MM.1S (cell line): ENCODE results near the gene MAZ.

Source experiments
- DNase-seq: peaks from one replicate; pipeline ENCODE4 v3.0.0-alpha.2; 2015
- H2AFZ ChIP-seq: fragments of 300-600 bp; sonication (generic); 2 replicates; pipeline ENCODE4 v1.6.0; 2016; ENCODE audit warnings: antibody characterized with exemption, low read length
- H3F3A ChIP-seq: fragments of 300-600 bp; sonication (generic); 2 replicates; pipeline ENCODE4 v1.6.1; 2016; ENCODE audit warnings: mild to moderate bottlenecking, antibody characterized with exemption, low read length, moderate library complexity, mixed read lengths; ENCODE audit not compliant: insufficient read depth
- H3K27ac ChIP-seq: fragments of 300-600 bp; sonication (generic); 2 replicates; pipeline ENCODE4 v1.5.1; 2016; ENCODE audit warnings: mild to moderate bottlenecking, low read length
- H3K27me3 ChIP-seq: fragments of 300-600 bp; sonication (generic); replicated peaks from 2 replicates; pipeline ENCODE4 v1.6.0; 2016; ENCODE audit warnings: low read length; ENCODE audit not compliant: insufficient read depth
- H3K36me3 ChIP-seq: fragments of 300-600 bp; sonication (generic); replicated peaks from 2 replicates; pipeline ENCODE4 v1.6.1; 2016; ENCODE audit warnings: mild to moderate bottlenecking, low read length, mixed read lengths; ENCODE audit not compliant: insufficient read depth
- H3K4me1 ChIP-seq: fragments of 300-600 bp; sonication (generic); 2 replicates; pipeline ENCODE4 v1.6.1; 2016; ENCODE audit warnings: low read length, mixed read lengths
- H3K4me2 ChIP-seq: fragments of 300-600 bp; sonication (generic); 2 replicates; pipeline ENCODE4 v1.6.0; 2016; ENCODE audit warnings: low read depth, low read length
- H3K4me3 ChIP-seq: fragments of 300-600 bp; sonication (generic); 2 replicates; pipeline ENCODE4 v1.5.1; 2016; ENCODE audit warnings: low read length, mixed read lengths
- H3K79me2 ChIP-seq: fragments of 300-600 bp; sonication (generic); 2 replicates; pipeline ENCODE4 v1.6.1; 2016; ENCODE audit warnings: mixed run types, low read length, mixed read lengths
- H3K9ac ChIP-seq: fragments of 300-600 bp; sonication (generic); 2 replicates; pipeline ENCODE4 v1.6.1; 2016; ENCODE audit warnings: low read length, mixed read lengths
- H3K9me2 ChIP-seq: fragments of 300-600 bp; sonication (generic); replicated peaks from 2 replicates; pipeline ENCODE4 v1.6.1; 2016; ENCODE audit warnings: mild to moderate bottlenecking, low read length, mixed read lengths; ENCODE audit not compliant: insufficient read depth
- H3K9me3 ChIP-seq: fragments of 300-600 bp; sonication (generic); replicated peaks from 2 replicates; pipeline ENCODE4 v1.6.1; 2016; ENCODE audit warnings: mild to moderate bottlenecking, low read length, mixed read lengths; ENCODE audit not compliant: insufficient read depth
- H4K20me1 ChIP-seq: fragments of 300-600 bp; sonication (generic); 2 replicates; pipeline ENCODE4 v1.6.1; 2016; ENCODE audit warnings: mild to moderate bottlenecking, low read length, moderate library complexity, mixed read lengths; ENCODE audit not compliant: insufficient read depth
- EZH2 ChIP-seq: fragments of 300-600 bp; sonication (generic); optimal IDR thresholded peaks from 2 replicates; pipeline ENCODE3; 2017; ENCODE audit warnings: low read depth, mild to moderate bottlenecking, antibody characterized with exemption, low read length, mixed read lengths
- EZH2phosphoT487 ChIP-seq: fragments of 300-600 bp; sonication (generic); IDR thresholded peaks from 2 replicates; pipeline ENCODE4 v1.6.1; 2018; ENCODE audit warnings: antibody characterized with exemption, low read length
- TF ChIP-seq, protein P1 (sequence below): fragments of 300-600 bp; sonication (generic); IDR thresholded peaks from 2 replicates; pipeline ENCODE4 v1.5.1; 2016; ENCODE audit warnings: antibody characterized with exemption, low read length, mixed read lengths

The MAZ gene

DNA sequence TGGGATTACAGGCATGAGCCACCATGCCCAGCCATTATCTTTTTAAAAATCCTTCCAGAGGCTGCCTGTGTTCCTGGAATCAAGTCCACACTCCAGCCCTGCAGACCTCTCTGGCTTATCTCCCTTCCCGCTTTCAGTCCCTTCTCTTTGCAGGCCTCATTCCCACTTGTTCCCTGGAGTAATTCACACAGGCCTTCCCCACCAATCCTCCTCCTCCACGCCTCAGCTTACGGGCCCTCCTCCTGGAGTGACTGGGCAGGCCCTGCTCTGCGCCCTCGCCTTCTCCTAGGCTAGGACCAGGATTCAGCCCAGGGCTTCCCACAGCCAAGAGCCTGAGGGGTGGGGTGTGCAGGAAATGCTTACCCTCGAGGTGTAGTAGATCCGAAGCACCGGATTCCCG is 53.9 kb downstream of the MAZ start:
- Histone ChIP-seq H3K9ac (no peak overlapping the region), H3K4me2 (no peak overlapping the region), H4K20me1 (no peaks in the 10 kb centered on the region), H3K36me3 (no peaks in the 10 kb centered on the region), H3K9me2 (no peaks in the 10 kb centered on the region), H3K4me3 (no peak overlapping the region), H3K9me3 (no peaks in the 10 kb centered on the region), H3K79me2 (peaks cover 16% of the 10 kb centered on the region), H2AFZ (no peak overlapping the region), H3K4me1 (no peaks in the 10 kb centered on the region), H3K27ac (no peak overlapping the region), H3K27me3 (no peaks in the 10 kb centered on the region), H3F3A (no peaks in the 10 kb centered on the region)
- TF ChIP-seq, protein P1, sequence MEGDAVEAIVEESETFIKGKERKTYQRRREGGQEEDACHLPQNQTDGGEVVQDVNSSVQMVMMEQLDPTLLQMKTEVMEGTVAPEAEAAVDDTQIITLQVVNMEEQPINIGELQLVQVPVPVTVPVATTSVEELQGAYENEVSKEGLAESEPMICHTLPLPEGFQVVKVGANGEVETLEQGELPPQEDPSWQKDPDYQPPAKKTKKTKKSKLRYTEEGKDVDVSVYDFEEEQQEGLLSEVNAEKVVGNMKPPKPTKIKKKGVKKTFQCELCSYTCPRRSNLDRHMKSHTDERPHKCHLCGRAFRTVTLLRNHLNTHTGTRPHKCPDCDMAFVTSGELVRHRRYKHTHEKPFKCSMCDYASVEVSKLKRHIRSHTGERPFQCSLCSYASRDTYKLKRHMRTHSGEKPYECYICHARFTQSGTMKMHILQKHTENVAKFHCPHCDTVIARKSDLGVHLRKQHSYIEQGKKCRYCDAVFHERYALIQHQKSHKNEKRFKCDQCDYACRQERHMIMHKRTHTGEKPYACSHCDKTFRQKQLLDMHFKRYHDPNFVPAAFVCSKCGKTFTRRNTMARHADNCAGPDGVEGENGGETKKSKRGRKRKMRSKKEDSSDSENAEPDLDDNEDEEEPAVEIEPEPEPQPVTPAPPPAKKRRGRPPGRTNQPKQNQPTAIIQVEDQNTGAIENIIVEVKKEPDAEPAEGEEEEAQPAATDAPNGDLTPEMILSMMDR, result no peak
- TF ChIP-seq EZH2 (no peak), EZH2phosphoT487 (no peak)
- no peak for DNase-seq
